Calu3 (cell line): ENCODE data around the gene MAMLD1. TPM values are rescaled to one million over a fixed set of nuclear protein-coding genes. Genes with fewer than 3 reads are reported as not detected.

Experiments used
- BruUV-seq: library from RNA; stranded (reverse); fragments of 400-500 nt; replicated peaks from 2 replicates; lab custom pipeline; 2021; lab: Mats Ljungman, UMichigan
- CTCF ChIA-PET: fragments of 300-600 bp; sonication (Branson Sonifier 250); formaldehyde crosslinking; loops from one replicate; lab custom pipeline; 2022; ENCODE audit warnings: antibody characterized with exemption; lab: Charles Lee
- DNase-seq: peaks from one replicate; pipeline ENCODE4 v3.0.0; 2022
- H3K27ac Mint-ChIP-seq: one replicate; pipeline ENCODE4 v1.8.0; 2022; ENCODE audit warnings: mixed read lengths; ENCODE audit not compliant: unreplicated experiment
- H3K27me3 Mint-ChIP-seq: one replicate; pipeline ENCODE4 v1.8.0; 2022; ENCODE audit warnings: mixed read lengths; ENCODE audit not compliant: unreplicated experiment
- H3K36me3 Mint-ChIP-seq: one replicate; pipeline ENCODE4 v1.8.0; 2022; ENCODE audit warnings: mild to moderate bottlenecking, moderate library complexity, mixed read lengths; ENCODE audit not compliant: insufficient read depth, unreplicated experiment
- H3K4me1 Mint-ChIP-seq: one replicate; pipeline ENCODE4 v1.8.0; 2022; ENCODE audit warnings: mild to moderate bottlenecking, low read depth, mixed read lengths; ENCODE audit not compliant: unreplicated experiment
- H3K4me3 Mint-ChIP-seq: one replicate; pipeline ENCODE4 v1.8.0; 2022; ENCODE audit warnings: mild to moderate bottlenecking, low read depth, moderate library complexity, mixed read lengths; ENCODE audit not compliant: unreplicated experiment
- H3K9me3 Mint-ChIP-seq: one replicate; pipeline ENCODE4 v1.8.0; 2022; ENCODE audit warnings: low read depth, mixed read lengths; ENCODE audit not compliant: unreplicated experiment
- CTCF ChIP-seq: fragments of 200-600 bp; IDR thresholded peaks from one replicate; pipeline ENCODE4 v1.8.0; 2022; ENCODE audit warnings: antibody characterized with exemption; ENCODE audit not compliant: unreplicated experiment
- intact Hi-C: fragments of 100-400 bp; cut with micrococcal nuclease; formaldehyde crosslinking; loops from one replicate; pipeline ENCODE4 v1.10.0; 2022; ENCODE audit not compliant: unreplicated experiment
- total RNA-seq: library from RNA; stranded (reverse); gene quantifications from 2 replicates; pipeline ENCODE4 v1.2.3, GENCODE V29; 2022

Gene MAMLD1
- total RNA-seq, 1 experiment from 2014 or later: 8.8 TPM

- Mint-ChIP-seq H3K36me3 (peaks cover 7% of the 10 kb centered on the region), H3K4me3 (peak overlapping the region; percentile 73), H3K27ac (no peak overlapping the region), H3K9me3 (no peaks in the 10 kb centered on the region), H3K4me1 (peaks cover 8% of the 10 kb centered on the region), H3K27me3 (peaks cover 29% of the 10 kb centered on the region)
- BruUV-seq: no TSS peak
- peak; percentile 48 for DNase-seq
- CTCF ChIA-PET: no interaction called here
- intact Hi-C loops: no loop called here
- TF ChIP-seq CTCF: no peak
Observed at GRCh38 chrX:150547375-150548115, 184.4 kb downstream of the MAMLD1 start.

GRCh38 chrX:150548251-150548650, 185.1 kb downstream of the MAMLD1 start:
- peaks cover 7% of the 10 kb centered on the region for H3K36me3 Mint-ChIP-seq
- peaks cover 8% of the 10 kb centered on the region for H3K4me1 Mint-ChIP-seq
- no peak for TF ChIP-seq CTCF
- H3K9me3 Mint-ChIP-seq: no peaks in the 10 kb centered on the region
- peaks cover 34% of the 10 kb centered on the region for H3K27me3 Mint-ChIP-seq
- intact Hi-C loops: no loop called here
- no TSS peak for BruUV-seq
- no peak for DNase-seq
- CTCF ChIA-PET: no interaction called here
- no peak overlapping the region for H3K27ac Mint-ChIP-seq
- peak overlapping the region; percentile 73 for H3K4me3 Mint-ChIP-seq

GRCh38 chrX:150548684-150549083, 185.6 kb downstream of the MAMLD1 start:
- Mint-ChIP-seq H3K4me3 (no peak overlapping the region), H3K4me1 (peaks cover 8% of the 10 kb centered on the region)

GRCh38 chrX:150551963-150552362, 188.8 kb downstream of the MAMLD1 start:
- Mint-ChIP-seq H3K27ac (no peak overlapping the region), H3K4me3 (no peak overlapping the region), H3K27me3 (peaks cover 50% of the 10 kb centered on the region), H3K4me1 (peaks cover 8% of the 10 kb centered on the region), H3K9me3 (peaks cover 5% of the 10 kb centered on the region), H3K36me3 (peaks cover 7% of the 10 kb centered on the region)
- no peak for DNase-seq
- BruUV-seq: no TSS peak
- CTCF ChIA-PET: no interaction called here
- TF ChIP-seq CTCF: no peak
- intact Hi-C loops: no loop called here

More at GRCh38 chrX:150548684-150549083, 185.6 kb downstream of the MAMLD1 start:
- BruUV-seq: no TSS peak
- intact Hi-C loops: no loop called here
- Mint-ChIP-seq H3K36me3 (peaks cover 7% of the 10 kb centered on the region), H3K27ac (no peak overlapping the region), H3K9me3 (no peaks in the 10 kb centered on the region), H3K27me3 (peaks cover 38% of the 10 kb centered on the region)
- CTCF ChIA-PET: no interaction called here
- DNase-seq: no peak
- TF ChIP-seq CTCF: no peak
